Naive thymus-derived CD4-positive, alpha-beta T cell (primary cell): ENCODE measurements around the gene DENND6A. TPM values are rescaled to one million over a fixed set of nuclear protein-coding genes. Genes with fewer than 3 reads are reported as not detected.

Experiments used
- ATAC-seq: fragments of 150-1000 bp; cut with Tn5 transposase; 2 replicates; pipeline ENCODE4 v1.10.0; 2021; ENCODE audit warnings: mild to moderate bottlenecking, moderate library complexity
- CTCF ChIA-PET: fragments of 350-600 bp; sonication (Branson Sonifier 250); formaldehyde crosslinking; loops from one replicate; lab custom pipeline; 2021; ENCODE audit warnings: antibody characterized with exemption; lab: Charles Lee
- POLR2A ChIA-PET: fragments of 350-600 bp; sonication (Branson Sonifier 250); formaldehyde crosslinking; loops from one replicate; lab custom pipeline; 2021; ENCODE audit warnings: antibody characterized with exemption, inconsistent platforms; lab: Charles Lee
- DNase-seq, 9 donors: peaks; one replicate each; pipeline versions ENCODE4 v3.0.0 to v3.0.0-alpha.2; 2020 to 2022; ENCODE audit warnings: mixed read lengths in 1 of 9
- H3K27ac ChIP-seq: one replicate; pipeline ENCODE4 v1.7.0; 2013; ENCODE audit warnings: mild to moderate bottlenecking, low read depth, low read length, moderate library complexity
- H3K27me3 ChIP-seq, 2 donors: one replicate each; pipeline ENCODE4 v1.7.0; 2013; ENCODE audit warnings: low read length in 2 of 2, mild to moderate bottlenecking in 2 of 2, moderate library complexity in 2 of 2; ENCODE audit not compliant: control insufficient read depth in 2 of 2, insufficient read depth in 2 of 2
- H3K36me3 ChIP-seq, 3 experiments: 1 replicate in 2 of 3; 2 replicates in 1 of 3; pipeline ENCODE4 v1.7.0; 2013; ENCODE audit warnings: low read length in 3 of 3, mild to moderate bottlenecking in 3 of 3, moderate library complexity in 1 of 3; ENCODE audit not compliant: insufficient read depth in 3 of 3, control insufficient read depth in 2 of 3
- H3K4me1 ChIP-seq, 2 donors: one replicate each; pipeline ENCODE4 v1.7.0; 2013; ENCODE audit warnings: low read length in 2 of 2, mild to moderate bottlenecking in 2 of 2, moderate library complexity in 1 of 2; ENCODE audit not compliant: control insufficient read depth in 2 of 2, insufficient read depth in 2 of 2
- H3K4me3 ChIP-seq: 2 replicates; pipeline ENCODE4 v1.7.0; 2013; ENCODE audit warnings: mild to moderate bottlenecking, low read length
- H3K9me3 ChIP-seq, 3 experiments: 1 replicate in 2 of 3; 2 replicates in 1 of 3; pipeline ENCODE4 v1.7.0; 2013; ENCODE audit warnings: low read length in 3 of 3; ENCODE audit not compliant: control insufficient read depth in 2 of 3
- H3K27ac Mint-ChIP-seq, 9 donors: one replicate each; pipeline ENCODE4 v1.8.0; 2020 to 2022; ENCODE audit warnings: mixed read lengths in 9 of 9, mild to moderate bottlenecking in 8 of 9, moderate library complexity in 5 of 9, inconsistent platforms in 2 of 9
- H3K27me3 Mint-ChIP-seq, 5 donors: one replicate each; pipeline ENCODE4 v1.8.0; 2021 to 2022; ENCODE audit warnings: mixed read lengths in 5 of 5, mild to moderate bottlenecking in 1 of 5
- H3K36me3 Mint-ChIP-seq, 5 donors: one replicate each; pipeline ENCODE4 v1.8.0; 2020 to 2022; ENCODE audit warnings: mixed read lengths in 5 of 5, mild to moderate bottlenecking in 3 of 5, inconsistent platforms in 1 of 5
- H3K4me1 Mint-ChIP-seq, 7 donors: one replicate each; pipeline ENCODE4 v1.8.0; 2020 to 2022; ENCODE audit warnings: mixed read lengths in 7 of 7, mild to moderate bottlenecking in 3 of 7, inconsistent platforms in 1 of 7
- H3K4me3 Mint-ChIP-seq, 10 donors: one replicate each; pipeline ENCODE4 v1.8.0; 2020 to 2022; ENCODE audit warnings: mild to moderate bottlenecking in 10 of 10, mixed read lengths in 10 of 10, moderate library complexity in 6 of 10, inconsistent platforms in 2 of 10
- H3K9me3 Mint-ChIP-seq, 11 donors: one replicate each; pipeline ENCODE4 v1.8.0; 2020 to 2022; ENCODE audit warnings: mixed read lengths in 11 of 11, mild to moderate bottlenecking in 4 of 11, inconsistent platforms in 1 of 11, moderate library complexity in 1 of 11
- intact Hi-C, 2 donors: fragments of 100-400 bp; cut with micrococcal nuclease; formaldehyde crosslinking; loops; one replicate each; pipeline ENCODE4 v1.15.1; 2023
- polyA plus RNA-seq, 2 donors: library from polyadenylated mRNA; unstranded; fragments of 300-500 nt; fragmentation: Illumina TruSeq; gene quantifications; one replicate each; pipeline ENCODE4 v1.2.3, GENCODE V29; 2021
- total RNA-seq, 6 experiments: library from RNA in 5 of 6; stranded (reverse) in 5 of 6; gene quantifications; 1 replicate in 5 of 6; 2 replicates in 1 of 6; pipeline ENCODE4 v1.2.3 and lab custom pipeline; 2021 to 2026

Gene DENND6A
- total and polyA plus RNA-seq, 7 experiments from 2014 or later: 24.8 to 76.6 (median 40.8) TPM

DNA sequence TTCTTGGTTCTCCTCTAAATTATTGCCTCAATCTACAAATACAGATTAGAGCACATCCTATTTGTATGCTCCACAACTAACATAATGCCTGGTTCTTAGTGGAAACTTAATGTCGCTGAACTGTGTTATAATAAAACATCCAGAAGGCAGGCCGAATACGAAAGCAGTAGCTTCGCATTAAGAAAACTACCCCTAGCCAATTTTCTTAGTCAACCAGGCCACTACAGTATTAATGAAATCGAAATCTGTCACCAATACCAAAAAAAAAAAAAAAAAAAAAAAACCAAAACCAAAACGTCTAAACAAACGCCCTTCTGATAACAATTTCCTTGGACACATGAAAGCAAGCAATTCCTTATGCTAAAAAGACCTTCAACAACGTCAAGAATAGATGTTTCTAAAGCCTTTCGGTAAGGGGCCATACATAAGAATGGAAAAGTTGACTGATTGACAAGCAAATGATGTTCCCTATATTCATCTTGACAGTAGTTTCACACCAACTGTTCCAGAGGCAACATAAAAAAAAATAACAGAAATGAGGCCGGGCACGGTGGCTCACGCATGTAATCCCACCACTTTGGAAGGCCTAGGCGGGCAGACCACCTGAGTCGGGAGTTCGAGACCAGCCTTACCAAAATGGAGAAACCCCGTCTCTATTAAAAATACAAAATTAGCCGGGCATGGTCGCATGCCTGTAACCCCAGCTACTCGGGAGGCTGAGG lies 1.3 kb downstream of the DENND6A start:
- peak overlapping the region; percentile 81 for H3K4me3 ChIP-seq
- Mint-ChIP-seq H3K27me3 (no peaks in the 10 kb centered on the region), H3K36me3 (peaks cover 0 to 16% (median 3%) of the 10 kb centered on the region in 5 donors), H3K4me3 (peak overlapping the region; percentile 82 to 98 (median 93)), H3K9me3 (no peaks in the 10 kb centered on the region), H3K4me1 (peaks cover 28 to 51% (median 48%) of the 10 kb centered on the region in 7 donors), H3K27ac (peak overlapping the region; percentile 88 to 96 (median 93))
- ATAC-seq (no peak), DNase-seq (peak in 2 of 9 donors; percentile 6 to 25)
- peaks cover 35% of the 10 kb centered on the region in 2 donors for H3K4me1 ChIP-seq
- H3K27ac ChIP-seq: peak overlapping the region; percentile 87
- intact Hi-C loops: loop anchor here (1.0 to 5.0 kb wide), 13 partner anchors 8 to 1134 kb away; partner anchors contain the start of genes SLMAP (in 2 of the 2), ABHD6 (in 1 of the 2), APPL1 (in 1 of the 2) and ARF4 (in 1 of the 2)
- ChIA-PET CTCF (no interaction called here), POLR2A (interaction anchor here (0.5 to 3.7 kb wide), 10 partner anchors 11 to 150 kb away, joined by 3 to 36 read pairs (median 6); partner anchors contain the start of genes ARF4 and SLMAP)
- H3K9me3 ChIP-seq: no peaks in the 10 kb centered on the region
- H3K27me3 ChIP-seq: no peaks in the 10 kb centered on the region
- H3K36me3 ChIP-seq: no peaks in the 10 kb centered on the region

DNA sequence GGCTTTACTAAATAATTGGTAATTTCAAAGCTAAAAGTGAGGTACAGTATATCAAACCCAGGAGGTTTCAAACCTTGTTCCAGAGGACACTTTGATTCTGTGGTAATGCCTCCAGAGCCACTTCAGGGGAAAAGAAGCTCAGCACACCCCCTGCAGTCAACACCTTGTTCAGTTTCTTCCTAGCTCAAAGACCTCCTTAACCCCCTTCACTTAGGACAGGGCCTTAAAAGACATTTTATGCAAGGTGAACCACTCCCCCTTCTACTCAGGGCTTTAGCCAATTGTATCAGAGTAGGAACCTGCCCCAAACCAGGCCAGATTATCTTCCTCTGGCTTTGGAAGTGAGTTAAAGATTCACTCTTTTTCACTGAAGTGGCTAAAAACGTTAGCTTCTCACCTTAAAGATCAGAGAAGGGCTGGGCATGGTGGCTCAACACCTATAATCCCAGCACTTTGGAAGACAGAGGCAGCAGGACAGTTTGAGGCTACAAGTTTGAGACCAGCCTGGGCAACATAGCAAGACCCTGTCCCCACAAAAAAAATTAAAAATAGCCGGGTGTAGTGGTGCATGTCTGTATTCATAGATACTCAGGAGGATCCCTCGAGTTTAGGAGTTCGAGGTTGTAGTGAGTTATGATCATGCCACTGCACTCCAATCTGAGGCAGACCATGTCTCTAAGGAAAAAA lies 3.4 kb downstream of the DENND6A start:
- peaks cover 37 to 39% of the 10 kb centered on the region in 2 donors for H3K4me1 ChIP-seq
- peaks cover 0 to 16% (median 3%) of the 10 kb centered on the region in 5 donors for H3K36me3 Mint-ChIP-seq
- peaks cover 32 to 62% (median 59%) of the 10 kb centered on the region in 7 donors for H3K4me1 Mint-ChIP-seq
- H3K27ac ChIP-seq: no peak overlapping the region
- no peaks in the 10 kb centered on the region for H3K36me3 ChIP-seq
- H3K9me3 Mint-ChIP-seq: no peaks in the 10 kb centered on the region
- peak overlapping the region in 4 of 9 donors; percentile 36 to 90 (median 42) for H3K27ac Mint-ChIP-seq
- ChIA-PET CTCF (interaction anchor here (0.6 to 1.0 kb wide), 3 partner anchors 10 to 292 kb away, joined by 3 to 11 read pairs (median 3); no protein-coding TSS in a partner anchor), POLR2A (interaction anchor here (0.6 to 1.1 kb wide), 3 partner anchors 11 to 69 kb away, joined by 3 to 7 read pairs (median 3); no protein-coding TSS in a partner anchor)
- ATAC-seq (no peak), DNase-seq (no peak)
- no peaks in the 10 kb centered on the region for H3K9me3 ChIP-seq
- peak overlapping the region; percentile 51 to 95 (median 76) for H3K4me3 Mint-ChIP-seq
- no peaks in the 10 kb centered on the region for H3K27me3 Mint-ChIP-seq
- no peak overlapping the region for H3K4me3 ChIP-seq
- no peaks in the 10 kb centered on the region for H3K27me3 ChIP-seq
- intact Hi-C loops: loop anchor here in 1 of 2 donors (5.0 kb wide), 2 partner anchors 128 to 462 kb away; partner anchors contain the start of gene APPL1

DNA sequence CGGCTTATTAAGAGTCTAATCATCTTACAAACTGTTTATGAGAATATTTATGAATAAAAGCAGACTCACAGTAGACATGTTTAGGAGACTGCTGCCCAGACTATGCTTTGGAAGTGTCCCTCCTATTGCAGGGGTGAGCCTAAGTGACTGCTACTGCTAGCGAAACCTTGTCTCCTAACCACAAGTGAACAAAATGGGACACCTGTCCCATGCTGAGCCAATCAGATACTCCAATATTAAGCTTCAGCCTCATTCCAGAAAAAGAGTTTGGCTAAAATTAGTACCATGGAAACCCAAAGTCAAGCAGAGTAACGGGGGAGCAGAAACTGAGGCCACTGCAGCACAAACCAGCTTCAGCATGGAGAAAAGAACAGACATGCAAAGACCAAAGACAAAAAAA lies 4.6 kb downstream of the DENND6A start:
- Histone ChIP-seq H3K4me1 (peaks cover 37 to 39% of the 10 kb centered on the region in 2 donors), H3K4me3 (no peak overlapping the region), H3K27me3 (no peaks in the 10 kb centered on the region), H3K9me3 (no peaks in the 10 kb centered on the region), H3K36me3 (no peaks in the 10 kb centered on the region), H3K27ac (no peak overlapping the region)
- intact Hi-C loops: no loop called here
- Mint-ChIP-seq H3K36me3 (peaks cover 0 to 18% (median 3%) of the 10 kb centered on the region in 5 donors), H3K27ac (peak overlapping the region in 5 of 9 donors; percentile 5 to 79 (median 33)), H3K9me3 (no peaks in the 10 kb centered on the region), H3K4me1 (peaks cover 32 to 67% (median 63%) of the 10 kb centered on the region in 7 donors), H3K27me3 (no peaks in the 10 kb centered on the region), H3K4me3 (peak overlapping the region in 9 of 10 donors; percentile 25 to 82 (median 52))
- POLR2A ChIA-PET: interaction anchor here (0.8 kb wide), 1 partner anchor 52 kb away, joined by 3 read pairs; no protein-coding TSS in a partner anchor
- DNase-seq: no peak
- CTCF ChIA-PET: no interaction called here
- no peak for ATAC-seq

DNA sequence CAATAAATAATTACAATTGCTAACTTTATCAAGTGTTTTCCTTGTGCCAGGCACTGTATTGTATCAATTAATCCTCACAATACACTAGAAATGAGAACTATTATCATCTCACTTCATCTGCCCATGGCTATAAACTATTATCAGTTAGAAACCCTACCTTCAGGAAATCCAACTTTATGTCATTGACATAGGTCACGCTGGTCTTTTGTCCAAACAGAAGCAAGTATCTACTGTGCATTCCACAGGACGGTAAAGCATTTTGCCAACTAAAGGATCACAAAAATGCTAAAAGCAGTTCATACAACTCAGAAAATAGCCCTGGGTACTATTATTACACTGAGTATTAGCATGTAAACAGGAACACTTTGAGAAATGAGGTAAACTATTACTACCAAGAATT lies 9.6 kb downstream of the DENND6A start:
- H3K4me3 Mint-ChIP-seq: no peak overlapping the region
- no peaks in the 10 kb centered on the region for H3K27me3 Mint-ChIP-seq
- intact Hi-C loops: loop anchor here in 1 of 2 donors (1.0 kb wide), 1 partner anchor 9 kb away; no protein-coding TSS in a partner anchor
- DNase-seq (no peak), ATAC-seq (no peak)
- Histone ChIP-seq H3K9me3 (no peaks in the 10 kb centered on the region), H3K36me3 (peaks cover 0 to 9% (median 0%) of the 10 kb centered on the region in 3 experiments), H3K27me3 (no peaks in the 10 kb centered on the region), H3K4me3 (no peak overlapping the region), H3K4me1 (peaks cover 27% of the 10 kb centered on the region in 2 donors), H3K27ac (no peak overlapping the region)
- ChIA-PET CTCF (no interaction called here), POLR2A (no interaction called here)
- H3K27ac Mint-ChIP-seq: no peak overlapping the region
- peaks cover 6 to 36% (median 24%) of the 10 kb centered on the region in 5 donors for H3K36me3 Mint-ChIP-seq
- H3K9me3 Mint-ChIP-seq: peaks cover 0 to 5% (median 0%) of the 10 kb centered on the region in 11 donors
- peaks cover 51 to 80% (median 74%) of the 10 kb centered on the region in 7 donors for H3K4me1 Mint-ChIP-seq

DNA sequence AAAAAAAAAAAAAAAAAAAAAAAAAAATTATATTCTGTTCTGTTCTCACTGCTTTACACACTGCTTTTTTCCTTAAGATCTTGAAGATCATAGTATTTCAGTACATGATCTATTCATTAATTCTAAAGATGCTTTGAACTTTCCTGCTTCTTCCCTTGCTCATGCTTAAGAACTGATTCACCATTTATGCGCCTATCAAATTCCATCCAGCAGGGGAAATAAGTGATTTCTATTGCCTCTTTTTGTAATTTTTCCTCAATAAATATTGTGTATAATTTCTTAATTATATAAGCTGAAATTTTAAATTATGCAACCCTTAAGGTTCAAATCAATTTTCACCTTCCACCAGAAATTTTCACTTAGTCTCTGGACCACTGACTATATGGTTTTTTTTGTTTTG lies 10.6 kb downstream of the DENND6A start:
- H3K27ac Mint-ChIP-seq: peak overlapping the region in 4 of 9 donors; percentile 1 to 42 (median 40)
- intact Hi-C loops: no loop called here
- POLR2A ChIA-PET: interaction anchor here (0.6 kb wide), 2 partner anchors 143 to 174 kb away, joined by 3 read pairs; no protein-coding TSS in a partner anchor

DNA sequence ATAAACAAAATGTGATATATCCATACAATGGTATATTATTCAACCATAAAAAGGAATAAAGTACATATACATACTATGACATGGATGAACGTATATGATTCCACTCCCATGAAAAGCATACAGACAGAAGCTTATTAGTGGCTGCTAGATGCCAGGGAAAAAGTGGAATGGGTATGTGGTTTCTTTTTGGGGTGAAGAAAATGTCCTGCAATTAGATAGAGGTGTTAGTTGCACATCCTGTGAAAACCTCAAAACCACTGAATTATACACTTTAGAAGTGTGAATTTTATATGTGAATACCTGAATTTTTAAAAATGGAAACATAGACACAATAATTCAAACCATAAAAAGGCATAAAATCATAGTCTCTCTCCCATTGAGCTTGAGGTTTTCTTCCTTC lies 11.2 kb downstream of the DENND6A start:
- H3K36me3 ChIP-seq: peaks cover 0 to 11% (median 0%) of the 10 kb centered on the region in 3 experiments
- Mint-ChIP-seq H3K4me3 (peak overlapping the region in 3 of 10 donors; percentile 37 to 70 (median 62)), H3K4me1 (peaks cover 39 to 82% (median 75%) of the 10 kb centered on the region in 7 donors), H3K27me3 (no peaks in the 10 kb centered on the region), H3K36me3 (peaks cover 6 to 32% (median 31%) of the 10 kb centered on the region in 5 donors), H3K9me3 (peaks cover 0 to 5% (median 0%) of the 10 kb centered on the region in 11 donors), H3K27ac (peak overlapping the region in 1 of 9 donors; percentile 42)
- ChIA-PET CTCF (no interaction called here), POLR2A (interaction anchor here (0.6 to 2.4 kb wide), 2 partner anchors 9 to 174 kb away, joined by 3 to 12 read pairs; no protein-coding TSS in a partner anchor)
- ATAC-seq (no peak), DNase-seq (no peak)
- H3K4me1 ChIP-seq: peaks cover 21 to 24% of the 10 kb centered on the region in 2 donors
- H3K9me3 ChIP-seq: no peaks in the 10 kb centered on the region
- no peak overlapping the region for H3K4me3 ChIP-seq
- no peaks in the 10 kb centered on the region for H3K27me3 ChIP-seq
- intact Hi-C loops: loop anchor here in 1 of 2 donors (2.0 kb wide), 1 partner anchor 17 kb away; no protein-coding TSS in a partner anchor
- H3K27ac ChIP-seq: no peak overlapping the region

More for the DNA sequence above, 10.6 kb downstream of the DENND6A start:
- peaks cover 0 to 5% (median 0%) of the 10 kb centered on the region in 11 donors for H3K9me3 Mint-ChIP-seq
- no peak overlapping the region for H3K4me3 ChIP-seq
- H3K27ac ChIP-seq: no peak overlapping the region
- no peaks in the 10 kb centered on the region for H3K27me3 ChIP-seq
- H3K9me3 ChIP-seq: no peaks in the 10 kb centered on the region
- DNase-seq: no peak
- H3K36me3 ChIP-seq: peaks cover 0 to 11% (median 0%) of the 10 kb centered on the region in 3 experiments
- CTCF ChIA-PET: no interaction called here
- H3K4me1 ChIP-seq: peaks cover 22 to 24% of the 10 kb centered on the region in 2 donors
- H3K4me1 Mint-ChIP-seq: peaks cover 45 to 84% (median 77%) of the 10 kb centered on the region in 7 donors
- no peak for ATAC-seq
- H3K4me3 Mint-ChIP-seq: peak overlapping the region in 7 of 10 donors; percentile 15 to 76 (median 62)
- H3K36me3 Mint-ChIP-seq: peaks cover 6 to 37% (median 31%) of the 10 kb centered on the region in 5 donors
- no peaks in the 10 kb centered on the region for H3K27me3 Mint-ChIP-seq
